IgD-negative memory B cell (primary cell): ENCODE data around the gene ZNF543. TPM values are rescaled to one million over a fixed set of nuclear protein-coding genes. Genes with fewer than 3 reads are reported as not detected.
"Not testable (repeated sequence)": the region's sequence is repeated elsewhere in the genome, so short reads cannot be mapped to it uniquely, and the experiment has no call there.

Source experiments
- H3K27ac Mint-ChIP-seq, 3 donors: one replicate each; pipeline ENCODE4 v1.8.0; 2020 to 2022; ENCODE audit warnings: mild to moderate bottlenecking in 3 of 3, mixed read lengths in 3 of 3, moderate library complexity in 1 of 3
- H3K27me3 Mint-ChIP-seq: one replicate; pipeline ENCODE4 v1.8.0; 2021; ENCODE audit warnings: mixed read lengths
- H3K36me3 Mint-ChIP-seq: one replicate; pipeline ENCODE4 v1.8.0; 2020; ENCODE audit warnings: mild to moderate bottlenecking, mixed read lengths
- H3K4me1 Mint-ChIP-seq, 3 donors: one replicate each; pipeline ENCODE4 v1.8.0; 2020 to 2022; ENCODE audit warnings: mixed read lengths in 3 of 3, mild to moderate bottlenecking in 1 of 3
- H3K4me3 Mint-ChIP-seq, 4 donors: one replicate each; pipeline ENCODE4 v1.8.0; 2020 to 2022; ENCODE audit warnings: mild to moderate bottlenecking in 4 of 4, mixed read lengths in 4 of 4, moderate library complexity in 3 of 4
- H3K9me3 Mint-ChIP-seq, 3 donors: one replicate each; pipeline ENCODE4 v1.8.0; 2020 to 2021; ENCODE audit warnings: mixed read lengths in 3 of 3, mild to moderate bottlenecking in 1 of 3
- polyA plus RNA-seq: library from polyadenylated mRNA; unstranded; fragments of 300-500 nt; fragmentation: Illumina TruSeq; gene quantifications from one replicate; pipeline ENCODE4 v1.2.3, GENCODE V29; 2021

Gene ZNF543
- polyA plus RNA-seq, 1 donor from 2014 or later, result 7.3 TPM

DNA sequence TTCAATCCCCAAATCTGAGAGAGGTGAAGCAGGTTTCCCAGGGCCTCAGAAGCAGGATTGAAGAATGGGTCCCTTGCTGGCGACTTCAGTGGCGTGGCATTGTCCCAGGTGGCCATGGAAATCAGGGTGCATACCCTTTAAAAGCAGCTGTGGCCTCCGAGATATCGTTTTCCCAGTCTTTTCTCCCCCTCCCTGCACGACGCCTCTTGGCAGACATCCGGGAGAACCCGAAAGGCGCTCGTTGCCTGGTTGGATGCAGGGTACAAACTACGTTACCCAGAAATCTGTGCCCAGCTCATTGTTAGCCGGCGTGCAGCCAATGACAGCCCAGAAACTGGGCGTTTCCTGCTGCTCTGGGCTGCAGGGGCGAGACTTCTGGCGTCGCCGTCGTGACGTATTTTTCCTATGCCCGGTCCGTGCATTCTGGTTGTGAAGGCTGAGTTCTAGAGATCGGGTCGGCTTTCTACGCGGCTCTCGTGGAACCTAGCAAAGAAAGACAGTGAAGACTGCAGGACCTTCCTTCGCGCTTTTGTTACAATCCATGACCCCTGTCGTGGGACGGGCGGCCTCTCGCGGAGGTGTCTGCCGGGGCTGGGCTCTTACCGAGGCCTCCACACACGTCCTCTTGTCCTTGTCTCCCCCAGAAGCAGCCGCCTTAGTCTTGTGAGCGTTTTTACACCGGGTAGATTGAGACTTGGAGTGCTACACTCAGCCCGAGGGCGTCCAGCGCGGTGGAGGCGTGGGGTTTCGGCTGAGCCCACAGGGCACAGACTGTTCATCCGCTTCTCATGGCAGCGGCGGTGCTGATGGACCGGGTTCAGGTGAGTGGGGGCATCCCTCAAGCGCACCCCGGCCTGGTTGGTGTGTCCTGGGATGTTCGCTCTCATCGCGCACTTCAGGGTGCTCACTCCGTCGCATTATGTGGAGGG lies 30.9 kb downstream of the ZNF543 start, which contains the start of gene ZNF304:
ZNF304 (plus strand) TSS at position 395 of the 929 bp plus-strand sequence; CDS start at position 789, 394 bp downstream.
- H3K9me3 Mint-ChIP-seq, result peaks cover 12 to 23% (median 18%) of the 10 kb centered on the region in 3 donors
- H3K27ac Mint-ChIP-seq, result peak within 1 kb of the TSS; percentile 79 to 98 (median 90)
- H3K36me3 Mint-ChIP-seq, result peaks cover 18% of the 10 kb centered on the region
- peaks cover 20 to 28% (median 23%) of the 10 kb centered on the region in 3 donors for H3K4me1 Mint-ChIP-seq
- peak within 1 kb of the TSS; percentile 97 to 99 (median 98) for H3K4me3 Mint-ChIP-seq
- peaks cover 5% of the 10 kb centered on the region for H3K27me3 Mint-ChIP-seq

DNA sequence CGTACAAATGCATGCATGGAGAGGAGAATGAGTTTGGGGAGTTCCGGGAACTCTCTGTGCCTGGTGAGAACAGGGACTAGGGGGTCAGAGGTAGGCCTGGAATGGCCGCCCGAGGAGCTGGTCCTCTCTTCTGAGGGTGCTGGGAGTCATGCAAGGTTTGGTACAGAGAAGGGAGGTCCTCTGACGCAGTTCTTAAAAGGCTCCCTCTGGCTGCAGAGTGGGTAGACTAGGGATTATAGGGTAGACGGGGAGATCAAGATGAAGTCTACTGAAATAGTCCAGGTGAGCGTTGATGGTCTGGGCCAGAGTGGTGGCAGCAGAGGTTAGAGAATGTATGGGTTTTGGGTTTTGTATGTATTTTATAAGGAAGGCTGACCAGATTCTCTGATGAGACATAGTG lies 31.6 kb downstream of the ZNF543 start:
- peak overlapping the region in 2 of 3 donors; percentile 79 to 98 for H3K27ac Mint-ChIP-seq
- no peaks in the 10 kb centered on the region for H3K27me3 Mint-ChIP-seq
- H3K4me3 Mint-ChIP-seq, result peak overlapping the region; percentile 97 to 99 (median 98)
- H3K36me3 Mint-ChIP-seq, result peaks cover 24% of the 10 kb centered on the region
- H3K9me3 Mint-ChIP-seq, result peaks cover 12 to 28% (median 21%) of the 10 kb centered on the region in 3 donors
- peaks cover 20 to 28% (median 23%) of the 10 kb centered on the region in 3 donors for H3K4me1 Mint-ChIP-seq

DNA sequence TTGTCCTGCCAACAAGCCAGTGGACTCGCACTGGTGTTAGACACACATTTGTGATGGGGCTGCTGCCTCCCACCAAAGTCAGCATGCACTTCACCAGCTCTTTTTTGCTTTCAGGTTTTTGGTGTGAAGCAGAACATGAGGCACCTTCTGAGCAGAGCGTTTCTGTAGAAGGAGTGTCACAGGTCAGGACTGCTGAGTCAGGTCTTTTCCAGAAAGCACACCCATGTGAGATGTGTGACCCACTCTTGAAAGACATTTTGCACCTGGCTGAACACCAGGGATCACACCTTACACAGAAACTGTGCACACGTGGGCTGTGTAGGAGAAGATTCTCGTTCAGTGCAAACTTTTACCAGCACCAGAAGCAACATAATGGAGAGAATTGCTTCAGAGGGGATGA lies 35.6 kb downstream of the ZNF543 start:
- peaks cover 14 to 37% (median 24%) of the 10 kb centered on the region in 3 donors for H3K9me3 Mint-ChIP-seq
- no peaks in the 10 kb centered on the region for H3K27me3 Mint-ChIP-seq
- H3K27ac Mint-ChIP-seq, result no peak overlapping the region
- peak overlapping the region in 1 of 4 donors; percentile 66 for H3K4me3 Mint-ChIP-seq
- peaks cover 18 to 24% (median 22%) of the 10 kb centered on the region in 3 donors for H3K4me1 Mint-ChIP-seq
- H3K36me3 Mint-ChIP-seq, result peaks cover 32% of the 10 kb centered on the region

DNA sequence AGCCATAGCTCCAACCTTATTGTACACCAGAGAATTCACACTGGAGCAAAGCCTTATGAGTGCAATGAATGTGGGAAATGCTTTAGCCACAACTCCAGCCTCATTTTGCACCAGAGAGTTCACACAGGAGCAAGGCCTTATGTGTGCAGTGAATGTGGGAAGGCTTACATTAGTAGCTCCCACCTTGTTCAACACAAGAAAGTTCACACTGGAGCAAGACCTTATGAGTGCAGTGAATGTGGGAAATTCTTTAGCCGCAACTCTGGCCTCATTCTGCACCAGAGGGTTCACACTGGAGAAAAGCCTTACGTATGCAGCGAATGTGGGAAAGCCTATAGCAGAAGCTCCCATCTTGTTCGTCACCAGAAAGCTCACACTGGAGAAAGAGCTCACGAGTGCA lies 37.1 kb downstream of the ZNF543 start:
- H3K9me3 Mint-ChIP-seq, result peaks cover 13 to 34% (median 21%) of the 10 kb centered on the region in 3 donors
- peak overlapping the region in 1 of 4 donors; percentile 28 for H3K4me3 Mint-ChIP-seq
- no peak overlapping the region for H3K27ac Mint-ChIP-seq
- no peaks in the 10 kb centered on the region for H3K27me3 Mint-ChIP-seq
- peaks cover 28% of the 10 kb centered on the region for H3K36me3 Mint-ChIP-seq
- H3K4me1 Mint-ChIP-seq, result peaks cover 5 to 14% (median 11%) of the 10 kb centered on the region in 3 donors

DNA sequence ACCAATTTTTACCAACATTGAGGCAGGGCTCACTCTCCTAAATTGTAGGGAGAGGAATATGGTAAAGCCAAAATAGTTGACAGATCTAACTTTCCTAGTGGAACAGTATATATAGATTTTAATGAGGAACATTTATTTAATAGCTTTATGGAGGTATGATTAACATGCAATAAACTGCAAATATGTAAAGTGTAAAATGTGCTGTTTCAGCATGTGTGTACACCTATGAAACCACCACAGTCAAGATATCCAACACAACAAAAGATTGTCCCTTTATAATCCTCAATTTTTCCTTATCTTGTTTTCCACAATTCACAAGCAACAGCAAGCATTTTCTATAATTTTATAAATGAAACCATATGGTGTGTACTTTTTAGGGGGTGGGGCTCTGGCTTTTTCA lies 39.0 kb downstream of the ZNF543 start:
- Mint-ChIP-seq H3K4me1 (peaks cover 13 to 20% (median 15%) of the 10 kb centered on the region in 3 donors), H3K9me3 (peaks cover 8 to 29% (median 15%) of the 10 kb centered on the region in 3 donors), H3K36me3 (peaks cover 31% of the 10 kb centered on the region), H3K4me3 (no peak overlapping the region), H3K27me3 (no peaks in the 10 kb centered on the region), H3K27ac (no peak overlapping the region)

DNA sequence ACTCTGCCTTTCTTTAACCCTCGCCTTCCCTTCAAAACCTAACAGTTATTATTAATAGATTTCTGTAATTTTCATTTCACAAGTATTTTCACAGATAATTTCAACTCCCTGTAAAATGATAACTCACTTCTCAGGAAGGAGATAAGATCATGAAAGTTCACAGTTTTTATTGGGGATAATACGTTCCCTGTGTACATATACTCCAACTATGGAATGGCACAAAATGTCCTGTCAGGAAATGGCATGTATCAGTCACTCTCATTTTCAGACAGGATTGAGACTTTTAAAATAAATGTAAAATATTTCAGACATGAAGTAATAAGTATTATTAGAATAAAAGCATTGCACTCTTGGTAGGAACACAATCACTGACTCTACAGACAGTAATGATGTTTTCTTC lies 42.1 kb downstream of the ZNF543 start:
- Mint-ChIP-seq H3K4me1 (peaks cover 12 to 20% (median 15%) of the 10 kb centered on the region in 3 donors), H3K27me3 (no peaks in the 10 kb centered on the region), H3K9me3 (peaks cover 3 to 12% (median 7%) of the 10 kb centered on the region in 3 donors), H3K4me3 (peak overlapping the region in 3 of 4 donors; percentile 82 to 96 (median 84)), H3K36me3 (peaks cover 12% of the 10 kb centered on the region), H3K27ac (no peak overlapping the region)

DNA sequence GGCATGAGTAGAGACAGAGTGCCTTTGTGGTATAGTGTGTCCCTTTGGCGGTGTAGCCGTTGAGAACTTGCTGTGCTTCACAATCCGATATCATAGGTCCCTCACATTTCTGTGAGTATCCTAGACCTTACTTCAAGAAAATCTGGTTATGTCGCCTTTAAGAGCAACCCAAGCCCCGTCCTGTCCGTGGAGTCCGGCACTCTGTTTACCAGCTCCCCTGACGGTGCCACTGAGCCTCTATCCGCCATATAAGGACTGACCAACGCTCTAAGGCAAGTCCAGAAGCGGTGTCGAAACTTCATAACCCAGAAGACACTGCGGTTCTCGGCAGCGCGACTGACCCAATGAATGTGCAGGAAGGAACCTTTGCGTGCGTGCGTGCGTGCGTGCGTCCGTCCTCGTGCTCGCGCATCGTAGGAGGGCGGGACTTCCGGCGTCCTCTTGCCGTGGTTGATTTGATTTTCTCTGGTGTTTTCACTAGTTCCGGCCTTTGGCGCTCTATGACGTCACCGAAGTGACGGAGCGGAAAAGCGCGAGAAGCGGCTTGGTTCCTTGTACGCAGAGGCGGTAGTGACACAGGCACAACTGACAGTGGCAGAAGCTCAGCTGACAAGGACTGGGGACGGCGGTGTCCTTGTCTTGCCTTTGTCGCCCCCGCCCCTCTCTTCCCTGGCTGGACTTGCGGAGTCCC lies 42.9 kb downstream of the ZNF543 start, which contains the start of the genes TRAPPC2B and ZNF547:
TRAPPC2B (plus strand) TSS at position 555 of the 691 bp plus-strand sequence. CDS start 1,283 bp downstream, outside the sequence.
ZNF547 (plus strand) TSS at position 555 of the 691 bp plus-strand sequence. CDS start 5,005 bp downstream, outside the sequence.
- peak within 1 kb of the TSS; percentile 89 to 99 (median 96) for H3K27ac Mint-ChIP-seq
- H3K4me1 Mint-ChIP-seq, result peaks cover 12 to 20% (median 15%) of the 10 kb centered on the region in 3 donors
- peak within 1 kb of the TSS; percentile 82 to 96 (median 88) for H3K4me3 Mint-ChIP-seq
- no peaks in the 10 kb centered on the region for H3K27me3 Mint-ChIP-seq
- H3K36me3 Mint-ChIP-seq, result peaks cover 15% of the 10 kb centered on the region
- H3K9me3 Mint-ChIP-seq, result peaks cover 3 to 12% (median 7%) of the 10 kb centered on the region in 3 donors

DNA sequence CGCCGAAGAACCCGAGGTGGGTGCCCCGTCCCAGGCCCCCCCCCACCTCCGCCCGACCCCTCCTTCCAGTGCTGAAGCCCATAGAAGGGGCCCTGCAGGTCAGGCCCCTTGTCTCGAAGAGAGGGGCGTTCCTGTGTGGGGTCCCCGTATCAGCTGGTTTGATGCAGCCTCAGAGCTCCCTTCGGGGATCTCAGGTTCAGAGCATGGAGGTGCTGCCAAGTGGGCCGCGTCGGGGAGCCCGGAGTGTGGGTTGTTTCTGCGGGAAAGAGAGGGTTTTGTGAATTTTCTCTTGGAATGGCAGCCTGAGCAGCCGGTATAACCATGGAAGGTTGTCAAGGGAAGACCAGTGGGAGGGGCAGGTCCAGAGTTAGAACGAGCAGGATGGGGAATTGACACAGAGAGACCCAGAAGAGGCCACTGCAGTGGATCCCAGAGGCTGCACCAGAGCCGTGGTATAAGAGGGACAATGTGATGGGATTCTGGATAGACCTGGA lies 43.5 kb downstream of the ZNF543 start:
- H3K27me3 Mint-ChIP-seq, result no peaks in the 10 kb centered on the region
- peaks cover 0 to 12% (median 4%) of the 10 kb centered on the region in 3 donors for H3K9me3 Mint-ChIP-seq
- peak overlapping the region; percentile 89 to 99 (median 96) for H3K27ac Mint-ChIP-seq
- H3K4me1 Mint-ChIP-seq, result peaks cover 12 to 20% (median 15%) of the 10 kb centered on the region in 3 donors
- H3K36me3 Mint-ChIP-seq, result peaks cover 16% of the 10 kb centered on the region
- peak overlapping the region; percentile 82 to 96 (median 88) for H3K4me3 Mint-ChIP-seq

DNA sequence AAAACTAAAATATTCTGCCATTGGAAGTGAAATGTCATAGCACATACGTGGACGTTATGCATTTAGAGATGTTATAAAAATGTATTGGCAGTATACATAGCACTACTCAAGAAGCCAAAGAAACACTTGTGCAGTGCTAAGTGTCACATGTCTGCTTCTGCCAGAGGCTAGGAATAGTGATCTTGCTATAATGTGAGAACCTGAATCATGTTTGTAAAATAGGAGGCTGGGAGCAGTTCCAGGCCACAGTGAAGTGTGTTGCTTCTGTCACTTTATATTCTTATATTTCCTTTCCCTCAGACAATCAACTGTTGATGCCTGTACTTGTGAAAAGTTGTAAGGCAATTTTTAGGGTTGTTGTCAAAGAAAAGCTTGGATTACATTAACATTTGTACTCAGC lies 46.5 kb downstream of the ZNF543 start:
- Mint-ChIP-seq H3K27ac (no peak overlapping the region), H3K4me1 (peaks cover 12 to 18% (median 14%) of the 10 kb centered on the region in 3 donors), H3K36me3 (peaks cover 31% of the 10 kb centered on the region), H3K4me3 (peak overlapping the region in 1 of 4 donors; percentile 19), H3K9me3 (peaks cover 0 to 4% (median 3%) of the 10 kb centered on the region in 3 donors), H3K27me3 (peaks cover 1% of the 10 kb centered on the region)

DNA sequence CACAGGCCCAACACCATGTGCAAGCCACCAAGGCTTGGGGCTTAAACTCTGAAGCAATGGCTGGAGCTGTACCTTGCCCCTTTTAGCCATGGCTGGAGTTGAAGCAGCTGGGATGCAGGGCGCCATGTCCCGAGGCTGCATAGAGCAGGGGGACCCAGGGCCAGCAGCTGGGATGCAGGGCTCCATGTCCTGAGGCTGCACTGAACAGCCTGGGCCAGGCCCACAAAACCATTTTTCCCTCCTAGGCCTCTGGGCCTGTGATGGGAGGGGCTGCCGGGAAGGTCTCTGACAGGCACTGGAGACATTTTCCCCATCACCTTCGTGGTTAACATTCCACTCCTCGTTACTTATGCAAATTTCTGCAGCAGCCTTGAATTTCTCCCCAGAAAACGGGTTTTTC lies 53.9 kb downstream of the ZNF543 start:
- no peak overlapping the region for H3K4me3 Mint-ChIP-seq
- peaks cover 1% of the 10 kb centered on the region for H3K27me3 Mint-ChIP-seq
- peaks cover 0 to 2% (median 2%) of the 10 kb centered on the region in 3 donors for H3K4me1 Mint-ChIP-seq
- H3K36me3 Mint-ChIP-seq, result peaks cover 60% of the 10 kb centered on the region
- no peak overlapping the region for H3K27ac Mint-ChIP-seq
- peaks cover 9 to 29% (median 11%) of the 10 kb centered on the region in 3 donors for H3K9me3 Mint-ChIP-seq

DNA sequence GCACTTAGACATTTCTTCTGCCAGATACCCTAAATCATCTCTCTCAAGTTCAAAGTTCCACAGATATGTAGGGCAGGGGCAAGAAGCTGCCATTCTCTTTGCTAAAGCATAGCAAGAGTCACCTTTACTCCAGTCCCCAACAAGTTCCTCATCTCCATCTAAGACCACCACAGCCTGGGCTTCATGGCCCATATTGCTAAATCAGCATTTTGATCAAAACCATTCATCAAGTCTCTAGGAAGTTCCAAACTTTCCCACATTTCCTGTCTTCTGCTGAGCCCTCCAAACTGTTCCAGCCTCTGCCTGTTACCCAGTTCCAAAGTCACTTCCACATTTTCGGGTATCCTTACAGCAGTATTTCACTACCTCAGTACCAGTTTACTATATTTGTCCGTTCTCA lies 54.4 kb downstream of the ZNF543 start:
- Mint-ChIP-seq H3K36me3 (peaks cover 58% of the 10 kb centered on the region), H3K4me3 (peak overlapping the region in 1 of 4 donors; percentile 63)

DNA sequence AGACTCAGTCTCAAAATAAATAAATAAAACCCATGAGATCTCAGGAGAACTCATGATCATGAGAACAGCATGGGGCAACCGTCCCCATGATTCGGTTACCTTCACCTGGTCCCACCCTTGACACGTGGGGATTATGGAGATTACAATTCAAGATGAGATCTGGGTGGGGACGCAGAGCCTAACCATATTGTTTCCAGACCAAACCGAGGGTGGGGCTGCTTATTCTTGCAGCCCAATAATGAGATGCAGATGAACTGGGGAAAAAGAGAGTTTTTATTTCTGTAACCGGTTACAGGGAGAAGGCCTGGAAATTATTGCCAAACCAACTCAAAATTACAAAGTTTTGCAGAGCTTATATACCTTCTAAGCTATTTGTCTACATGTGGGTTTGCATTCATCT lies 55.9 kb downstream of the ZNF543 start:
- H3K27me3 Mint-ChIP-seq, result no peaks in the 10 kb centered on the region
- peak overlapping the region in 1 of 4 donors; percentile 27 for H3K4me3 Mint-ChIP-seq
- H3K9me3 Mint-ChIP-seq, result peaks cover 9 to 35% (median 25%) of the 10 kb centered on the region in 3 donors
- H3K27ac Mint-ChIP-seq, result no peak overlapping the region
- H3K4me1 Mint-ChIP-seq, result peaks cover 0 to 2% (median 0%) of the 10 kb centered on the region in 3 donors
- peaks cover 50% of the 10 kb centered on the region for H3K36me3 Mint-ChIP-seq

More for the DNA sequence above, 54.4 kb downstream of the ZNF543 start:
- H3K4me1 Mint-ChIP-seq, H3K27me3 Mint-ChIP-seq, H3K27ac Mint-ChIP-seq: not testable (repeated sequence)
- peaks cover 9 to 33% (median 16%) of the 10 kb centered on the region in 3 donors for H3K9me3 Mint-ChIP-seq

DNA sequence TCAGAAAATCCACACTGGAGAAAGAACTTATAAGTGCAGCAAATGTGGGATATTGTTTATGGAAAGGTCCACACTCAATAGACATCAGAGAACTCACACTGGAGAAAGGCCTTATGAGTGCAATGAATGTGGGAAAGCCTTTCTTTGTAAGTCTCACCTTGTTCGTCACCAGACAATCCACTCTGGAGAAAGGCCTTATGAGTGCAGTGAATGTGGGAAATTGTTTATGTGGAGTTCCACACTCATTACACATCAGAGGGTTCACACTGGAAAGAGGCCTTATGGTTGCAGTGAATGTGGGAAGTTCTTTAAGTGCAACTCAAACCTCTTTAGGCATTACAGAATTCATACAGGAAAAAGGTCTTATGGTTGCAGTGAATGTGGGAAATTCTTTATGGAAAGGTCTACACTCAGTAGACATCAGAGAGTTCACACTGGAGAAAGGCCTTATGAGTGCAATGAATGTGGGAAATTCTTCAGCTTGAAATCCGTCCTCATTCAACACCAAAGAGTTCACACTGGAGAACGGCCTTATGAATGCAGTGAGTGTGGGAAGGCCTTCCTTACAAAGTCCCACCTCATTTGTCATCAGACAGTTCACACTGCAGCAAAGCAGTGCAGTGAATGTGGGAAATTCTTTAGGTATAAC lies 57.4 kb downstream of the ZNF543 start:
- Mint-ChIP-seq H3K4me3 (no peak overlapping the region), H3K4me1 (peaks cover 0 to 2% (median 0%) of the 10 kb centered on the region in 3 donors), H3K9me3 (peaks cover 9 to 33% (median 25%) of the 10 kb centered on the region in 3 donors), H3K36me3 (peaks cover 39% of the 10 kb centered on the region), H3K27me3 (no peaks in the 10 kb centered on the region), H3K27ac (no peak overlapping the region)
